ENCODE data around the gene RPS6KA4. TPM values are rescaled to one million over a fixed set of nuclear protein-coding genes. Genes with fewer than 3 reads are reported as not detected.

RPS6KA4 gene
- total RNA-seq, 2 donors from 2014 or later, result 13.0 to 22.7 TPM

DNA sequence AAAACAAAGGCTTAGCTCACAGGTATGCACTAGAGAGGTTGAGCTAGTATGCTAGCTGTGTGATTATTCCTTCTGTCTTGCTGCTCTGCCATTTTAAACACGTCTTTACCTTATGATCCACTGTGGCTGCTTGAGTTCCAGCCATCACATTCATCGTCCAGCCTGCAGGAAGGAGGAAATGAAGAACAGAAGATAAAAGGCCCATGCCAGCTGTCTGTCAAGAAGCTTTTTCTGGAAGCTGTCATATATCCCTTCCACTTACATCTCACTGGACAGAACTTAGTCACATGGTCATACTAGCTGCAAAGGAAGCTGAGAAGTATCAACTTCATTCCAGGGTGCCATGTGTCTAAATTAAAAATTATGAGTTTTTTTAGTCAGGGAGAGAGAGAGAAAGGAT lies 31.6 kb upstream of the RPS6KA4 start:
- Histone ChIP-seq H3K27ac (no peak overlapping the region), H3K4me3 (no peak overlapping the region), H3K36me3 (replicated peaks in 1 of 2; ENCODE audit: insufficient read depth in 1 of 2, low read depth in 2 of 2) (peaks cover 0 to 2% of the 10 kb centered on the region in 2 donors), H3K9me3 (no peaks in the 10 kb centered on the region), H3K27me3 (no peaks in the 10 kb centered on the region), H3K4me1 (peaks cover 26% of the 10 kb centered on the region)
- intact Hi-C loops (cut with DNase I), result no loop called here
- WGBS, 2 donors, result 90 to 97% methylated on average over 2 of the region's 2 CpGs
- no peak for ATAC-seq
- no peak for DNase-seq
- no peak for TF ChIP-seq CTCF (IDR thresholded peaks at IDR 0.05)

GRCh38 chr11:64327993-64328392 lies 31.0 kb upstream of the RPS6KA4 start:
- intact Hi-C loops (cut with DNase I), result no loop called here
- Histone ChIP-seq H3K4me3 (no peak overlapping the region), H3K27ac (no peak overlapping the region), H3K27me3 (no peaks in the 10 kb centered on the region), H3K4me1 (peaks cover 29% of the 10 kb centered on the region), H3K36me3 (replicated peaks in 1 of 2; ENCODE audit: insufficient read depth in 1 of 2, low read depth in 2 of 2) (no peaks in the 10 kb centered on the region), H3K9me3 (no peaks in the 10 kb centered on the region)
- no peak for TF ChIP-seq POLR2A (IDR thresholded peaks at IDR 0.05)
- TF ChIP-seq CTCF (IDR thresholded peaks at IDR 0.05), result no peak
- 53 to 66% methylated on average over 3 of the region's 3 CpGs for WGBS, 2 donors
- DNase-seq (no peak), ATAC-seq (no peak)

DNA sequence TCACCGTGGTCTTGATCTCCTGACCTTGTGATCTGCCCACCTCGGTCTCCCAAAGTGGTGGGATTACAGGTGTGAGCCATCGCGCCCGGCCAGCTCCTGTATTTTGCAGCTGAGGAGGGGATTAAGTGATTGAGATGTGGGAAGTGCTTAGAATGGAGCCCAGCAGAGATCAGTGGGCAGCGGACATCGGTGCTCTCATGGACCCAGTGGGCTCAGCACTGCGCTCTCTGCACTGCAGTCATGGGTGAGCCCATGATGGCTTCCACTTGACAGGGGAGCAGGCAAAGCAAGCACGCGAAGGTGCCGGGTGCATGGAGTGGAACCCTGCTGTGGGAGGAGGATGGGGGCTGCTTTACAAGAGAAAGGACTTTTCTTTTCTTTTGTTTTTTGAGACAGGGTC lies 28.1 kb upstream of the RPS6KA4 start:
- Histone ChIP-seq H3K27me3 (no peaks in the 10 kb centered on the region), H3K36me3 (replicated peaks in 1 of 2; ENCODE audit: insufficient read depth in 1 of 2, low read depth in 2 of 2) (no peaks in the 10 kb centered on the region), H3K27ac (no peak overlapping the region), H3K9me3 (no peaks in the 10 kb centered on the region), H3K4me1 (peaks cover 29% of the 10 kb centered on the region), H3K4me3 (no peak overlapping the region)
- DNase-seq (no peak), ATAC-seq (no peak)
- WGBS, 2 donors, result 77 to 82% methylated on average over 11 of the region's 11 CpGs
- TF ChIP-seq POLR2A (IDR thresholded peaks at IDR 0.05) (no peak), CTCF (IDR thresholded peaks at IDR 0.05) (no peak)
- intact Hi-C loops (cut with DNase I), result no loop called here

GRCh38 chr11:64331569-64332371 lies 27.2 kb upstream of the RPS6KA4 start:
- 22 to 26% methylated on average over 17 to 19 of the region's 20 CpGs for WGBS, 2 donors
- no peaks in the 10 kb centered on the region for H3K36me3 ChIP-seq (replicated peaks in 1 of 2; ENCODE audit: insufficient read depth in 1 of 2, low read depth in 2 of 2)
- H3K9me3 ChIP-seq, result no peaks in the 10 kb centered on the region
- DNase-seq, result peak; percentile 79 to 93 (median 92)
- no peak for TF ChIP-seq POLR2A (IDR thresholded peaks at IDR 0.05)
- peak in 6 of 7 experiments; percentile 19 to 64 (median 58) for TF ChIP-seq CTCF (IDR thresholded peaks at IDR 0.05)
- peak; percentile 76 for ATAC-seq
- no peaks in the 10 kb centered on the region for H3K27me3 ChIP-seq
- H3K4me1 ChIP-seq, result peaks cover 29% of the 10 kb centered on the region
- intact Hi-C loops (cut with DNase I), result no loop called here
- H3K4me3 ChIP-seq, result no peak overlapping the region
- peak overlapping the region; percentile 11 to 71 (median 42) for H3K27ac ChIP-seq

- WGBS, 2 donors, result 90 to 92% methylated on average over 8 of the region's 8 CpGs
- DNase-seq (no peak), ATAC-seq (no peak)
- Histone ChIP-seq H3K9me3 (no peaks in the 10 kb centered on the region), H3K36me3 (replicated peaks in 1 of 2; ENCODE audit: insufficient read depth in 1 of 2, low read depth in 2 of 2) (no peaks in the 10 kb centered on the region), H3K27me3 (no peaks in the 10 kb centered on the region), H3K4me1 (peaks cover 29% of the 10 kb centered on the region), H3K4me3 (no peak overlapping the region), H3K27ac (no peak overlapping the region)
- intact Hi-C loops (cut with DNase I), result no loop called here
- TF ChIP-seq POLR2A (IDR thresholded peaks at IDR 0.05) (no peak), CTCF (IDR thresholded peaks at IDR 0.05) (no peak)
These were observed 25.4 kb upstream of the RPS6KA4 start for GRCh38 chr11:64333556-64333955.

Measured in body of pancreas (tissue), 4 donors.